ENCODE measurements around the gene OR6Q1. TPM values are rescaled to one million over a fixed set of nuclear protein-coding genes. Genes with fewer than 3 reads are reported as not detected.

Gene OR6Q1
- total and polyA plus RNA-seq, 9 of the 15 experiments (the other 6 are each of a cell fraction or from before 2014, with no cell fraction given) = not detected

- TF ChIP-seq RREB1 (CRISPR knock-in tag; IDR thresholded peaks at IDR 0.05) = no peak
- TF ChIP-seq SRSF9 (IDR thresholded peaks at IDR 0.05; ENCODE audit: borderline replicate concordance, low read depth, low read length) = no peak
- no peak for TF ChIP-seq SREBF2 (CRISPR knock-in tag; IDR thresholded peaks at IDR 0.05)
- no peak for TF ChIP-seq NCOA4 (IDR thresholded peaks at IDR 0.05; ENCODE audit: partially characterized antibody)
- no peak for TF ChIP-seq ASH1L (IDR thresholded peaks at IDR 0.05; ENCODE audit: borderline replicate concordance, low read depth, partially characterized antibody)
- no peak for TF ChIP-seq ZNF133 (CRISPR knock-in tag; IDR thresholded peaks at IDR 0.05)
- TF ChIP-seq NR3C1 (CRISPR knock-in tag; IDR thresholded peaks at IDR 0.05) = no peak
- no peak for TF ChIP-seq FOXA3 (CRISPR knock-in tag; conservative IDR thresholded peaks at IDR 0.05 in 1 of 2, IDR thresholded peaks at IDR 0.05 in 1 of 2)
Observed at GRCh38 chr11:58003591-58003990, 27.2 kb upstream of the OR6Q1 start (continued).

Measured in K562 (cell line).